ENCODE data around the gene NCAM2. TPM values are rescaled to one million over a fixed set of nuclear protein-coding genes. Genes with fewer than 3 reads are reported as not detected.

NCAM2 gene
- total and polyA plus RNA-seq, 11 donors, result 0.19 to 4.3 (median 2.9) TPM

DNA sequence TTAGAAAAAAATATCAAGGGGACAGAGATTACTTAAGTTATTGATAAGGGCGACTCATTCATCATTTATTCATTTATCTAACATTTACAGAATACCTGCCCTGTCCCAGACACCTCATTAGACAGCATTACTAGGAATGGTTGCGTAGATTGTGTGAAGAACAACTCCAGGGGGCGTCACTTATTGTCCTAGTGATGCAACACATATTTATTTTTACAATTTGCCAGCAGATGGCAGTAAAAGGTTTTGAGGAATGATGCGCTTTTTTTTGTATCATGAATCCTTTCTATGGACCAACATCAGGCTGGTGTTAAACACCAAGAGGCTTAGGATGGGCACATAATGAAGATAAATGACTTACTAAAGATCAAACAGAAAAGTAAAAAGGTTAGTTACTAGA, 5.5 kb downstream of the NCAM2 start:
- Histone ChIP-seq H3K27me3 (peaks cover 0 to 4% (median 0%) of the 10 kb centered on the region in 9 donors), H3K4me1 (peaks cover 0 to 9% (median 0%) of the 10 kb centered on the region in 12 donors), H3K27ac (no peak overlapping the region), H3K4me3 (no peak overlapping the region), H3K36me3 (no peaks in the 10 kb centered on the region), H3K9me3 (no peaks in the 10 kb centered on the region)
- DNase-seq, result no peak
- intact Hi-C loops (cut with DNase I), result loop anchor here in 8 of 10 donors (5.0 to 10.0 kb wide), 3 partner anchors 99 to 1791 kb away; no protein-coding TSS in a partner anchor
- no peak for ATAC-seq
- TF ChIP-seq POLR2A (IDR thresholded peaks at IDR 0.05) (no peak), CTCF (IDR thresholded peaks at IDR 0.05) (peak in 10 of 12 donors; percentile 9 to 44 (median 23))
- 49 to 61% (median 55%) methylated on average over 4 of the region's 4 CpGs for WGBS, 4 donors

GRCh38 chr21:21007606-21008005, 9.4 kb downstream of the NCAM2 start:
- DNase-seq (no peak), ATAC-seq (no peak)
- no peaks in the 10 kb centered on the region for H3K9me3 ChIP-seq
- no peak overlapping the region for H3K4me3 ChIP-seq
- intact Hi-C loops (cut with DNase I), result loop anchor here in 1 of 10 donors (10.0 kb wide), 1 partner anchor 1787 kb away; no protein-coding TSS in a partner anchor
- no peaks in the 10 kb centered on the region for H3K27me3 ChIP-seq
- peaks cover 0 to 6% (median 0%) of the 10 kb centered on the region in 12 donors for H3K4me1 ChIP-seq
- H3K27ac ChIP-seq, result no peak overlapping the region
- 31 to 53% (median 35%) methylated on average over 6 of the region's 6 CpGs for WGBS, 4 donors
- no peak for TF ChIP-seq CTCF (IDR thresholded peaks at IDR 0.05)
- no peak for TF ChIP-seq POLR2A (IDR thresholded peaks at IDR 0.05)
- H3K36me3 ChIP-seq, result no peaks in the 10 kb centered on the region

GRCh38 chr21:21010228-21010627, 12.0 kb downstream of the NCAM2 start:
- Histone ChIP-seq H3K36me3 (no peaks in the 10 kb centered on the region), H3K9me3 (no peaks in the 10 kb centered on the region), H3K27me3 (no peaks in the 10 kb centered on the region), H3K4me1 (peaks cover 0 to 6% (median 0%) of the 10 kb centered on the region in 12 donors), H3K27ac (no peak overlapping the region), H3K4me3 (no peak overlapping the region)
- DNase-seq (no peak), ATAC-seq (no peak)
- 70 to 77% (median 74%) methylated on average over 3 of the region's 3 CpGs for WGBS, 4 donors
- intact Hi-C loops (cut with DNase I), result no loop called here
- TF ChIP-seq POLR2A (IDR thresholded peaks at IDR 0.05) (no peak), CTCF (IDR thresholded peaks at IDR 0.05) (no peak)

DNA sequence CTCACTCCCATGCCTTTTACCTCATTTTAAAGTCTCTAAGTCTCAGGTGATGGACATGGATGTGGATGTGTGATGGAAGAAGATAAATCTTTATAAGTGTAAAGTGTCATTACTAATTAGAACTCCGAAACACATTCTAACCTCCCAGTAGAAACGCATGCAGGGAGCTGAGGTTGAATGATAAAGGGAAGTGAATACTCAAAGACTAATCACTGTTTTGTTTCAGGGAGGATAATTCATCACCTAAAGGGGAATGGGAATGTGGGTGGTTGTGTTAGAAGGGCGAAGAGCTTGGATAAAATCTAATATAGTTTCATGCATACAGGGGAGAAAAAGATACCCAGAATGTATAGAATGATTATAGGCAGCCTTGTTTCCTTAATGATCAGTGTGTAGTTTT, 12.5 kb downstream of the NCAM2 start:
- intact Hi-C loops (cut with DNase I), result no loop called here

More for the DNA sequence above, 12.5 kb downstream of the NCAM2 start:
- H3K36me3 ChIP-seq, result no peaks in the 10 kb centered on the region
- no peaks in the 10 kb centered on the region for H3K9me3 ChIP-seq
- no peak overlapping the region for H3K4me3 ChIP-seq
- DNase-seq, result no peak
- ATAC-seq, result no peak
- TF ChIP-seq POLR2A (IDR thresholded peaks at IDR 0.05) (no peak), CTCF (IDR thresholded peaks at IDR 0.05) (no peak)
- H3K4me1 ChIP-seq, result peaks cover 0 to 6% (median 0%) of the 10 kb centered on the region in 12 donors
- no peak overlapping the region for H3K27ac ChIP-seq
- no peaks in the 10 kb centered on the region for H3K27me3 ChIP-seq
- 61 to 73% (median 65%) methylated on average over 3 of the region's 3 CpGs for WGBS, 4 donors

Measured in heart left ventricle (tissue), 16 donors.